ENCODE results near the gene PARVB. TPM values are rescaled to one million over a fixed set of nuclear protein-coding genes. Genes with fewer than 3 reads are reported as not detected.

PARVB gene
- total and polyA plus RNA-seq, 12 donors: 46.7 to 201 (median 91.2) TPM

- DNase-seq (no peak), ATAC-seq (peak in 1 of 8 donors; percentile 11)
- Histone ChIP-seq H3K36me3 (no peaks in the 10 kb centered on the region), H3K4me1 (peaks cover 0 to 68% (median 39%) of the 10 kb centered on the region in 9 donors), H3K27ac (peak overlapping the region in 1 of 10 donors; percentile 42), H3K9me3 (no peaks in the 10 kb centered on the region), H3K4me3 (no peak overlapping the region), H3K27me3 (no peaks in the 10 kb centered on the region)
- intact Hi-C loops (cut with DNase I): loop anchor here in 1 of 10 donors (5.0 kb wide), 1 partner anchor 45 kb away; no protein-coding TSS in a partner anchor
- TF ChIP-seq CTCF (IDR thresholded peaks at IDR 0.05): no peak
- WGBS, 2 donors: 76 to 85% methylated on average over 14 of the region's 14 CpGs
These were observed 47.8 kb downstream of the PARVB start for GRCh38 chr22:44071781-44072326.

- ATAC-seq: no peak
- Histone ChIP-seq H3K27ac (no peak overlapping the region), H3K9me3 (no peaks in the 10 kb centered on the region), H3K27me3 (no peaks in the 10 kb centered on the region), H3K4me3 (no peak overlapping the region), H3K4me1 (peaks cover 0 to 44% (median 23%) of the 10 kb centered on the region in 9 donors), H3K36me3 (no peaks in the 10 kb centered on the region)
- intact Hi-C loops (cut with DNase I): loop anchor here in 1 of 10 donors (5.0 kb wide), 1 partner anchor 47 kb away; no protein-coding TSS in a partner anchor
- WGBS, 2 donors: 86 to 92% methylated on average over 11 of the region's 11 CpGs
- no peak for TF ChIP-seq CTCF (IDR thresholded peaks at IDR 0.05)
- DNase-seq: no peak
These were observed 50.4 kb downstream of the PARVB start for GRCh38 chr22:44074337-44074984.

GRCh38 chr22:44075022-44075421, 50.9 kb downstream of the PARVB start:
- DNase-seq: no peak

GRCh38 chr22:44075670-44076069, 51.6 kb downstream of the PARVB start:
- H3K4me1 ChIP-seq: peaks cover 0 to 41% (median 21%) of the 10 kb centered on the region in 9 donors
- H3K4me3 ChIP-seq: no peak overlapping the region
- no peak overlapping the region for H3K27ac ChIP-seq
- no peaks in the 10 kb centered on the region for H3K36me3 ChIP-seq
- 93 to 96% methylated on average over 11 of the region's 11 CpGs for WGBS, 2 donors
- TF ChIP-seq CTCF (IDR thresholded peaks at IDR 0.05): no peak
- DNase-seq: no peak
- H3K9me3 ChIP-seq: no peaks in the 10 kb centered on the region
- no peaks in the 10 kb centered on the region for H3K27me3 ChIP-seq
- intact Hi-C loops (cut with DNase I): no loop called here
- peak in 1 of 8 donors; percentile 6 for ATAC-seq

More at GRCh38 chr22:44075022-44075421, 50.9 kb downstream of the PARVB start:
- intact Hi-C loops (cut with DNase I): no loop called here
- TF ChIP-seq CTCF (IDR thresholded peaks at IDR 0.05): no peak
- 70 to 78% methylated on average over 12 of the region's 12 CpGs for WGBS, 2 donors
- no peak overlapping the region for H3K27ac ChIP-seq
- no peaks in the 10 kb centered on the region for H3K27me3 ChIP-seq
- peaks cover 0 to 44% (median 23%) of the 10 kb centered on the region in 9 donors for H3K4me1 ChIP-seq
- H3K9me3 ChIP-seq: no peaks in the 10 kb centered on the region
- no peak overlapping the region for H3K4me3 ChIP-seq
- ATAC-seq: no peak
- H3K36me3 ChIP-seq: no peaks in the 10 kb centered on the region

Measured in heart right ventricle (tissue), 16 donors.